Measurements from ENCODE around the gene PADI1.

Gene PADI1

GRCh38 chr1:17229379-17229778, 24.5 kb downstream of the PADI1 start:
- ATAC-seq (ENCODE audit: insufficient read depth, low read depth) (no peak), DNase-seq (no peak)
- no peak overlapping the region for H3K27ac ChIP-seq (ENCODE audit: low read length)

GRCh38 chr1:17230106-17230505, 25.2 kb downstream of the PADI1 start:
- Histone ChIP-seq H3K9ac (ENCODE audit: low read depth, low read length) (no peak overlapping the region), H4K20me1 (ENCODE audit: insufficient read depth, low read length) (peaks cover 8% of the 10 kb centered on the region), H2AFZ (ENCODE audit: low read depth, low read length) (no peak overlapping the region), H3K4me3 (ENCODE audit: low read depth in 1 of 2, low read length in 2 of 2) (no peak overlapping the region), H3K27me3 (ENCODE audit: insufficient read depth, low read length, poor library complexity) (peaks cover 8% of the 10 kb centered on the region), H3K4me2 (ENCODE audit: insufficient read depth, low read length) (no peak overlapping the region), H3K9me3 (ENCODE audit: insufficient read depth, low read length, severe bottlenecking) (no peaks in the 10 kb centered on the region), H3K79me2 (ENCODE audit: insufficient read depth, low read length) (no peaks in the 10 kb centered on the region), H3K27ac (ENCODE audit: low read length) (no peak overlapping the region), H3K4me1 (ENCODE audit: insufficient read depth, low read length) (no peaks in the 10 kb centered on the region), H3K36me3 (ENCODE audit: insufficient read depth, low read length) (no peaks in the 10 kb centered on the region)
- DNase-seq = no peak
- ATAC-seq (ENCODE audit: insufficient read depth, low read depth) = no peak
- TF ChIP-seq EZH2 (IDR thresholded peaks at IDR 0.05; ENCODE audit: borderline replicate concordance, low read depth, low read length, severe bottlenecking) = no peak
- no peak for TF ChIP-seq CTCF (IDR thresholded peaks at IDR 0.05; ENCODE audit: borderline replicate concordance, extremely low read depth, low read length, poor library complexity, severe bottlenecking)

More at GRCh38 chr1:17229379-17229778, 24.5 kb downstream of the PADI1 start:
- Histone ChIP-seq H3K4me3 (ENCODE audit: low read depth in 1 of 2, low read length in 2 of 2) (no peak overlapping the region), H2AFZ (ENCODE audit: low read depth, low read length) (no peak overlapping the region), H3K4me1 (ENCODE audit: insufficient read depth, low read length) (no peaks in the 10 kb centered on the region), H3K27me3 (ENCODE audit: insufficient read depth, low read length, poor library complexity) (peaks cover 5% of the 10 kb centered on the region), H3K79me2 (ENCODE audit: insufficient read depth, low read length) (no peaks in the 10 kb centered on the region), H4K20me1 (ENCODE audit: insufficient read depth, low read length) (peaks cover 8% of the 10 kb centered on the region), H3K9me3 (ENCODE audit: insufficient read depth, low read length, severe bottlenecking) (no peaks in the 10 kb centered on the region), H3K4me2 (ENCODE audit: insufficient read depth, low read length) (no peak overlapping the region), H3K36me3 (ENCODE audit: insufficient read depth, low read length) (no peaks in the 10 kb centered on the region), H3K9ac (ENCODE audit: low read depth, low read length) (no peak overlapping the region)
- TF ChIP-seq EZH2 (IDR thresholded peaks at IDR 0.05; ENCODE audit: borderline replicate concordance, low read depth, low read length, severe bottlenecking) (no peak), CTCF (IDR thresholded peaks at IDR 0.05; ENCODE audit: borderline replicate concordance, extremely low read depth, low read length, poor library complexity, severe bottlenecking) (no peak)

- Histone ChIP-seq H3K9ac (ENCODE audit: low read depth, low read length) (no peak overlapping the region), H3K9me3 (ENCODE audit: insufficient read depth, low read length, severe bottlenecking) (no peaks in the 10 kb centered on the region), H3K4me3 (ENCODE audit: low read depth in 1 of 2, low read length in 2 of 2) (no peak overlapping the region), H3K36me3 (ENCODE audit: insufficient read depth, low read length) (no peaks in the 10 kb centered on the region), H2AFZ (ENCODE audit: low read depth, low read length) (no peak overlapping the region), H4K20me1 (ENCODE audit: insufficient read depth, low read length) (peaks cover 8% of the 10 kb centered on the region), H3K4me1 (ENCODE audit: insufficient read depth, low read length) (no peaks in the 10 kb centered on the region), H3K27ac (ENCODE audit: low read length) (no peak overlapping the region), H3K4me2 (ENCODE audit: insufficient read depth, low read length) (no peak overlapping the region), H3K79me2 (ENCODE audit: insufficient read depth, low read length) (no peaks in the 10 kb centered on the region), H3K27me3 (ENCODE audit: insufficient read depth, low read length, poor library complexity) (peaks cover 8% of the 10 kb centered on the region)
- ATAC-seq (ENCODE audit: insufficient read depth, low read depth) (no peak), DNase-seq (no peak)
- no peak for TF ChIP-seq EZH2 (IDR thresholded peaks at IDR 0.05; ENCODE audit: borderline replicate concordance, low read depth, low read length, severe bottlenecking)
- no peak for TF ChIP-seq CTCF (IDR thresholded peaks at IDR 0.05; ENCODE audit: borderline replicate concordance, extremely low read depth, low read length, poor library complexity, severe bottlenecking)
Observed at GRCh38 chr1:17230671-17231310, 25.9 kb downstream of the PADI1 start.
